GM19240 (cell line): ENCODE measurements around the gene SORCS2.

Experiments
- DNase-seq: peaks from one replicate; pipeline ENCODE4 v3.0.0; 2011; ENCODE audit warnings: low spot score; ENCODE audit not compliant: insufficient read length

SORCS2 gene

DNA sequence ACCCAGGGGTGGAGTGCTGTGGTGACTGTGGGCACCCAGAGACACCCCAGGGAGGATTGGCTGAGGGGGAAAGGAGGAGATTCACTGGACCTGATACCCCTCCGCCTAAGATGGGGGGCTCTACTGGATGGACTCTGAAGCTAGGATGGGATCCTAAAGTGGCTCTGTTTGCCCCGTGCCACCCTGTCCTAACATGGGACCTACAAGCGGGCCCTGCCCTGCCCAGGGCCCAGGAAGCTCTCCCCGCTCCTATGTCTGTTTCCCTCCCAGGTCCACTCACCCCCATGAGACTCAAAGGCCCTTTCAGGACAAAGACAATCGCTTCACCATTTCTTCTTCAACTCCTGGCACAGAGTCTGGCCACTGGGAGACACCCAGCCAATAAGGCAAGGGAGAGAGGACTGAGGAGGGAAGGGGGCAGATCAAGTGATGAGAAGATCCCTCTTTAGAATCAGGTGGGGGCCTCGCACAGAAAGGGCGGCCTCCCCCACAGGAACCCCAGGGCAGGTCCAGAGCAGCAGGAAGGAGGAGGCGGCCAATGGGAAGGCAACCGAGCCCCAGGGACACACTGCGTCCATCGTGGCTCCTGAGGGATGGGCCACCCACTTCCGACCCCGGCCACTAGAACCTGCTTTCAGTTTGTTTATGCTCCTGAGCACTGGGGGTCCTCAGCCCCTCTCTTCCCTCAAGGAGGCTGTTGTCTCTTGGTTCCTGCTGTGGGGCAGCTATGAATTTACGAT is 592.0 kb downstream of the SORCS2 start:
- no peak for DNase-seq

GRCh38 chr4:7785017-7785416 is 592.7 kb downstream of the SORCS2 start:
- DNase-seq: no peak

GRCh38 chr4:7786040-7786439 is 593.7 kb downstream of the SORCS2 start:
- DNase-seq: no peak

DNA sequence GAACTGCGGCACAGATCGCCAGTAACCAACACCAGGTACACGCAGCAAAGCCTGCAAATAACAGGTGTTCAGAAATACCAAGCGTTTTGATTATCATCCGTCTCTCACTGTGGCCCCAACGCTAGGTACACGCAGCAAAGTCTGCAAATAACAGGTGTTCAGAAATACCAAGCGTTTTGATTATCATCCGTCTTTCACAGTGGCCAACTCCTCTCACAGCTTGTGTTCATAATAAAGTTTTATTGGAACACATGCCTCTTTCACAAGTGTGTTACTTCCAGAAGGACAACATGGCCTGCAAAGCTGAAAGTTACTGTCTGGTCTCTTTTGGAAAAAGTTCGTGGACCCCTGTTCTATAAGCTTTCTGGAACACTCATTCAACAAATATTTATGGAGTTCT is 594.2 kb downstream of the SORCS2 start:
- no peak for DNase-seq

- DNase-seq: no peak
These were observed 594.7 kb downstream of the SORCS2 start for GRCh38 chr4:7787067-7787466.

- no peak for DNase-seq
These were observed 595.4 kb downstream of the SORCS2 start for GRCh38 chr4:7787681-7788141.

DNA sequence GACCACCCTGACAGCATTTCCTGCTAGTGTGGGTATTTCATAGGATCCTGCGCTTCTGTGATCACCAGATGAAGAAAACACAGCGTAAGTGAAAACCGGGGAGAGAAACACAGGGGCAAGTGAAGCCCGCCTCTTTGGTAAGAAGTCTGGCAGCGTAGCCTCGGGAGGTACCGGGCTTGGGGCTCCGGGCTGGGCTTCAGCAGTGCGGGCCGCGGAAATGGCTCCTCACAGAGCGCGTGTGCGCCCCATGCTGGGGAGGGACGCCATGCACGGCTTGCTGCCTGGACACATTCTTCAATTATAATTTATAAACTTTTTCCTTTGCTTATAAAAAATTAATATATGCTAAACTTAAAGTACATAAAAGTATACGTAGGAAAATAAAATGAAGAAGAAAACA is 595.9 kb downstream of the SORCS2 start:
- DNase-seq: no peak

DNA sequence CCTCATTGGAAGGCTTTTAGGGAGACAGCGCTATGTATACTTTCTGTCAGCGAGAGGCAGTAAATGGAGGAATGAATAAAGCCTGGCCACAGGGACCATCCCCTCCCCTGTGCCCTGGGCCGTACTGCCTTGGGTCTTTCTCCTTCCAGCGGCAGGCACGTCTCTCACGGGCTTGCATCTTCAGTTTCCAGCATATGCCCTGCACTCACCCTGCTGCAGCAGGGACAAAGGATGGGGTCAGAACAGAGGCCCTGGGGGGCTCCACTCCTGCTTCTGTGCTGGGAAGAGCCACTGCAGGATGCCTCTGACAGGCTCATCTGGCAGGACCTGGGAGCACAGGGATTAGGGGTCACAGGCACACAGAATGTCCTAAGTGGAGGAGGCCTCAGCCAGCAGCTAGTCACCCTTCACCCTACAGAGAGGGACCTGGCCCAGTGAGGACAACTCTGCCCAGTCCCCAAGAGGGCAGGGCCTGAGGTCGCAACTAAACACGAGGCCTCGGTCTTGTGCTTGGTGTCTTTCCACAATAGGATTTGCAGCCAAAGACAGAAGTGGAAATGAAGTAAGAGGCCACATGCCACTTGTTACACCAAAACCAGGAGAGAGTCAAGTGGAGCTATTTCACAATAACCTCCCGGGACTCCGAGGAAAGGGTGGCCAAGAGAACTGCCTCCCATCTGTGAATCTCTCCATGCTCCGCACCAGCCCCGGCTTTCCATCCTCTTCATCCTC is 596.5 kb downstream of the SORCS2 start:
- DNase-seq: no peak

DNA sequence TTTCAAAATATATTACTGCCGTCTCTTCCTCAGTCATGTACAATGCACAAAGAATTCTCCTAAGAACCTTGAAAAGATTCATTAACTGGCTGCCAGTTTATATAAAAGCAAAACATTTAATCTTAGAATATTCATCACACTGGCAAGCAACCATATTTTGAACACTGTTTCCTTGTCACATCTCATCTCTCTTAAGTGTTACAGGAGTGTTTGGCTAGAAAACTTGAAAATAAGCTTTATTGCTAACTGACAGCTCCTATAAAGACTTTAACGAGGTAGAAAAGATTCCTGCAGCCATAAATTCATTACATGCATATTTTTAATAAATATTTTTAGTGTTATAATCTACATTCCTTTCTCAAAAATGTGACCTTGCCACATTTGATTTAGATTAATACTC is 597.7 kb downstream of the SORCS2 start:
- no peak for DNase-seq

DNA sequence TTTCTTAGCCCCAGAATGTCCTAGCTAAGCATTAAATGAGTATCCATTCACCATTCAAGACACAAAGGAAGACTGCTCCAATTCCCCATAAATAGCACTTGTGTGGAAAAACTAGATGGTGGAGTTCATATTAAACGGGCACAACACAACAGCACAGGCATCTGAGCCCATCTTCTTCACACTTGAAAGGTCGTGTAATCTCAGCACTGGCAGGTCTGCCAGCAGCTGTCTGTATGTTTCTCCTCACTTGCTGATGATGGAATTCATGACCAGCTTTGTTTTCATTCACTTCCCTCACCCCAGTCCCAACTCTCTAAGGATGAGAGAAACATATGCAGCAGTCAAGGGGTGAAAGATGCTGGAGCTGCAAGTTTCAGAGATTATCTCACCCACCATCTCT is 598.7 kb downstream of the SORCS2 start:
- no peak for DNase-seq
